OCI-M2 (cell line): ENCODE results near the gene BACH2.
"Not testable (repeated sequence)": the region's sequence is repeated elsewhere in the genome, so short reads cannot be mapped to it uniquely, and the experiment has no call there.

Experiments
- DNase-seq: peaks from one replicate; lab custom pipeline; 2025; ENCODE audit not compliant: unreplicated experiment; lab: John Stamatoyannopoulos, UW

The BACH2 gene

GRCh38 chr6:90184334-90185298 is 112.0 kb downstream of the BACH2 start:
- DNase-seq, result no peak

DNA sequence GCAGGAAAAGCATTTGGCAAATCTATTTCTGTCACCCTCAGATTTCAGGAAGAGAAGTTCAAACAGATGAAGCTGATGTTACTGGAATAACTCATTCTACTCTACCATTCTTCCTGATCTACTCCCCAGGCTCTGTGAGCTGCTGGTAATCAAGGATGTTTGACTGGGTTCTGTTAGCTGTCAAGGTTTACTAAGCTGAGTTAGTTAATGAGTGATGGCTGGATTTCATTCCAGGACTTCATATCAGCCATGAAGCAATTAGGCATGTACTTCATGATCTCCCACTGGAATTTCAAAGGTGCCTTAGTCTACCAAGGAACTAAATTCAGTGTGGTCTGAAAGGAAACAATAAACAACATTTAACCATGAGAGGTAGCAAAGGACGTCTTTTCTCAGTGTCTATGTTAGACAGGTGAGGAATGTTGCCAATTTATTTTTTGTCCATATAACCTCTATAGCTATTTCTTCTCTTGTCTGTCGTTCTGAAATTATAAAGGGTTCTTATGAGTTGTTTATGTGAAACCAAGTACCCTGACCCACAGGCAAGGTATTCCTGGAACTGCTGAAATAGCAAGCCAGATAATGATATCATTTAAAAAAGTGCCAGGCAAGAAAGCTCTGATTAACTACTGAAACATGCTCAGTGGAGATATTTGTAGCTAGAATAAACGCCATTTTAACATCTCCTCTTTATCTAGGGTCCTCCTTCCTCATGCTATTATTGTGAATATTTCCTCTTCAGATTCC is 112.9 kb downstream of the BACH2 start:
- no peak for DNase-seq

DNA sequence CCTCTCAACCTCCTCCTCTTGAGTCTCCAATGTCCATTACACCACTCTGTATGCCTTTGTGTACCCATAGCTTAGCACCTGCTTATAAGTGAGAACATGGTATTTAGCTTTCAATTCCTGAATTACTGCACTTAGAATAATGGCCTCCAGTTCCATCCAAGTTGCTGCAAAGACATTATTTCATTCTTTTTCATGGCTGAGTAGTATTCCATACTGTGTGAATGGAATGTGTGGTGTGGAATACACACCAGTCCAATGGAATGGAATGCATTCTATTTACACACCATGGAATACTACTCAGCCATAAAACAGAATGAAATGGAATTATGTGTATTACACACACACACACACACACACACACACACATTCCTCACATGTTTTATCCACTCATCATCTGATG is 116.1 kb downstream of the BACH2 start:
- no peak for DNase-seq

DNA sequence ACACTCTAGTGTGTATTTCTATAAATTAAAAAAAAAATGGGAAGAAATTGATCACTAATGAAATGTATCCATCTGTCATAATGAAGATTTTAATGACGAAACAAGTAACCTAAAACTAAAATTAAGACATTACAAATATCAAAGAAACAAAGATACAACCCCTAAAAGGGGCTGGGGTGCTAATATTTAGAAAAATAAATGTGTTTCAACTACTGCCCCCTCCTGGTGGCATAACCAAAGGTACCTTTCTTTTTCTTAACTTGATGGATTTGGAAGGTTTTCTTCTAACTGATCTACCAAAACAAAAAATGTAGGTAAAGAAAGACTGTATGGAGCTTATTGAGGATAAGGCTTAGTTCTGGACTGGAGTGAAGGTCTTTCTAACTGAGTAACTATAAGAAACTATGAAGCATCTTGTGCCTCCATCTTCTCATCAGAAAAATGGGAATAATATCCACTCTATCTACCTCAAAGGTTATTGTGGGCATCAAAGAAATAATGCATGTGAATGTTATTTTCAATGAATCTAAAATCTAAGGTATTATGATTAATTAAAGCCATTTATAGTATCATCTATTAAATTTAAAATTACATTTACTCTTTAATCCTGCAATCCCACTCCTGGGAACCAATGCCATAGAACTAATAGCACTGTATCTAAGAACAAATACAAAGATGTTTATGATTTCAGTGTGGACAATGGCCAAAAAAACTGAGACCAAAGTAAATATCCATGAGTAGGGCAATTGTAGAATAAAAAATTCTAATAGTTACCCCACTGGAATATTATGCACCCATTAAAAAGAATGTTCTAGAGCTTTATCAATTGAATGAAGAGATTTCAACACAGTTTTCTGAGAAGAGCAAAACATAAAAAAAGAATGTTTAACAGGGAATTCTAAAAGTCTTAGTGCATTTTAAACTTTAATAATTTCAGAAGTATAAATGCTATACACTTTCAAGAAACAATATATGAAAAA is 117.2 kb downstream of the BACH2 start:
- DNase-seq, result no peak

DNA sequence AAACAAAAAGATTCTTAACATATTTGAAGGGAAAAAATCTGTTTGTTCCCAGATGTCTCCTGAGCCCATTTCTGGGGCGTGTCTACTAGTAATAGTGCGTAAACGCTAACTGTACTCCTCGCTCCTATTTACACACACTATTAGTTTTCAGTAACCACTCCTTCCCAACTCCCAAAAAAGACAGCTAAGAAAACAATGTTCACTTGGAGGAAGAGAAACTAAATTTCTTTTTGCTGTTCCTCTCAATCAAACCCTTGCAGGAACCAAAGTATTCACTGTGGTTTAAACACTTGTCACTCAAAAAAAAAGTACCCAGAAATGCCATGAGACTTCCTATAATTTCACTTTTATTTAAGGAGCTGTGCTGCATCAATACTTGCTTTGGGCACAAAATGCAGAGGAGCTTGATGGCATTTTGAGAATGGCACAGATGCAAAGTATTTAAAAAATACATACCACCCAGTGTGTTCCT is 118.2 kb downstream of the BACH2 start:
- no peak for DNase-seq

GRCh38 chr6:90177544-90178383 is 118.9 kb downstream of the BACH2 start:
- DNase-seq, result no peak

- DNase-seq, result no peak
These were observed 120.8 kb downstream of the BACH2 start for GRCh38 chr6:90175627-90176538.

- no peak for DNase-seq
These were observed 123.2 kb downstream of the BACH2 start for GRCh38 chr6:90173262-90173925.

- DNase-seq, result no peak
These were observed 126.0 kb downstream of the BACH2 start for GRCh38 chr6:90170601-90171000.

- no peak for DNase-seq
These were observed 127.3 kb downstream of the BACH2 start for GRCh38 chr6:90169374-90169773.

- no peak for DNase-seq
These were observed 127.9 kb downstream of the BACH2 start for GRCh38 chr6:90168693-90169131.

GRCh38 chr6:90167514-90168379 is 128.9 kb downstream of the BACH2 start:
- no peak for DNase-seq

GRCh38 chr6:90166155-90166924 is 130.3 kb downstream of the BACH2 start:
- DNase-seq, result not testable (repeated sequence)

- DNase-seq, result no peak
These were observed 133.8 kb downstream of the BACH2 start for GRCh38 chr6:90162648-90163387.

DNA sequence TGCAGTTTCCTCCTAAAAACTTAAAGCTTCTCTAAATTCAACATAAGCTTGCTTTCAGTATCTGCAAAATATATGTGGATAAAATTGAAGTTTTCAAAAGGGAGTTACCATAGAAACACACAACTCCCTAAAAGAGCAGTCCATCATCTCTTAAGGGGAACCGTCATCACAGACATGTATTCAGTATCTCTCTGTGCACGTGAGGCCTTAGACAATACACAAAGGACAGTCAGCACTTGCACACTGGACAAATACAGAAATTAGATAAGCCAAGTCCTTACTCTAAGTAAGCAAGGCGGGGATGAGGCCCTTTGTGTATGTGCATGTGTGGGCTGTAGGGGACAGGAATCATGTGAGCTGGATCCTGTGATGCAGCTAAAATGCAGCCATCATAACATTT is 136.6 kb downstream of the BACH2 start:
- DNase-seq, result no peak

- DNase-seq, result no peak
These were observed 137.2 kb downstream of the BACH2 start for GRCh38 chr6:90159452-90159851.
